Subcutaneous adipose tissue (tissue), 4 donors: Measurements from ENCODE around the gene TNP2. TPM values are rescaled to one million over a fixed set of nuclear protein-coding genes. Genes with fewer than 3 reads are reported as not detected.

ENCODE experiments used
- total RNA-seq, 4 donors: library from RNA; depleted of rRNA; stranded (reverse); fragments of >200 nt; gene quantifications; one replicate each; pipeline ENCODE4 v1.1.0, GENCODE V29; 2016
- TF ChIP-seq, protein P1 (sequence below): fragments of 450-650 bp; IDR thresholded peaks from one replicate; pipeline ENCODE4 v1.5.1; 2016; ENCODE audit warnings: low read depth, mild to moderate bottlenecking, control low read depth, antibody characterized with exemption, moderate library complexity

The TNP2 gene
- total RNA-seq, 4 donors from 2014 or later, result not detected

DNA sequence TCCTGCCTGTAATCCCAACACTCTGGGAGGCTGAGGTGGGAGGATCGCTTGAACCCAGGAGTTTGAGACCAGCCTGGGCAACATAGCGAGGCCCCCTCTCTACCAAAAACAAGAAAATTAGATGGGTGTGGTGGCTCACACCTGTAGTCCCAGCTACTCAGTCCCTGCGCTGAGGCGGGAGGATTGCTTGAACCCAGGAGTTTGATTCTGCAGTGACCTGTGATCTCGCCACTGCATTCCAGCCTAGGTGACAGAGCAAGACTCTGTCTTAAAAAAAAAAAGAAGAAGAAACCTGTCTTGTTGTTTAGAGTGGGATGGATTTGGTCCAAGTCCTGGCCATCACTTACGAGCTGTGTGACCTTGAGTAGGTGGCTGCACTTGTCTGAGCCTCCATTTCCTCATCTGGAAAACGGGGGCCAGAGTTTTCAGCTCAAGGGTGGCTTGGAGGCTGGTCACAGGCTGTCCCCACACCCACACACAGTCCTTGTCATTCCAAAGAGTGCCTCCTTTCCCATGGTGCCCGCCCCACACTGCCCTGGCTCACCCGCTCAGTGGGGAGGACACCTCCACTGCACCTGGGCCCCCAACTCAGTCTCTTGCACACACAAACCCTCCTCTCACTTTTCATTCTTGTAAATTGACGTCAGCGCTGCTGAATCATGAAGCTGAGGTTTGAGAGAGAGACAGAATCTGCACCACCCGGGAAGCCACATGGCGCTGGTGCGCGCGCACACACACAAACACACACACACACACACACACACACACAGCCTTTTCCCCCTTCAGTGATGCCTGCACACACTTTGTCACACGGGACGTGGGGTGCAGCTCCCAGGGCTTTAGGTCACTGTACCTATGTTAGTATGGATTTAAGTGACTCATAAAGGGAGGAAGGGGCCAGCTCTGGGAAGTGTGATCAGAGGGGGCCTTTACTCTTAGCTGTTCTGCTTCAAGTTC lies 17.3 kb downstream of the TNP2 start:
- TF ChIP-seq, protein P1, sequence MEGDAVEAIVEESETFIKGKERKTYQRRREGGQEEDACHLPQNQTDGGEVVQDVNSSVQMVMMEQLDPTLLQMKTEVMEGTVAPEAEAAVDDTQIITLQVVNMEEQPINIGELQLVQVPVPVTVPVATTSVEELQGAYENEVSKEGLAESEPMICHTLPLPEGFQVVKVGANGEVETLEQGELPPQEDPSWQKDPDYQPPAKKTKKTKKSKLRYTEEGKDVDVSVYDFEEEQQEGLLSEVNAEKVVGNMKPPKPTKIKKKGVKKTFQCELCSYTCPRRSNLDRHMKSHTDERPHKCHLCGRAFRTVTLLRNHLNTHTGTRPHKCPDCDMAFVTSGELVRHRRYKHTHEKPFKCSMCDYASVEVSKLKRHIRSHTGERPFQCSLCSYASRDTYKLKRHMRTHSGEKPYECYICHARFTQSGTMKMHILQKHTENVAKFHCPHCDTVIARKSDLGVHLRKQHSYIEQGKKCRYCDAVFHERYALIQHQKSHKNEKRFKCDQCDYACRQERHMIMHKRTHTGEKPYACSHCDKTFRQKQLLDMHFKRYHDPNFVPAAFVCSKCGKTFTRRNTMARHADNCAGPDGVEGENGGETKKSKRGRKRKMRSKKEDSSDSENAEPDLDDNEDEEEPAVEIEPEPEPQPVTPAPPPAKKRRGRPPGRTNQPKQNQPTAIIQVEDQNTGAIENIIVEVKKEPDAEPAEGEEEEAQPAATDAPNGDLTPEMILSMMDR, result no peak

DNA sequence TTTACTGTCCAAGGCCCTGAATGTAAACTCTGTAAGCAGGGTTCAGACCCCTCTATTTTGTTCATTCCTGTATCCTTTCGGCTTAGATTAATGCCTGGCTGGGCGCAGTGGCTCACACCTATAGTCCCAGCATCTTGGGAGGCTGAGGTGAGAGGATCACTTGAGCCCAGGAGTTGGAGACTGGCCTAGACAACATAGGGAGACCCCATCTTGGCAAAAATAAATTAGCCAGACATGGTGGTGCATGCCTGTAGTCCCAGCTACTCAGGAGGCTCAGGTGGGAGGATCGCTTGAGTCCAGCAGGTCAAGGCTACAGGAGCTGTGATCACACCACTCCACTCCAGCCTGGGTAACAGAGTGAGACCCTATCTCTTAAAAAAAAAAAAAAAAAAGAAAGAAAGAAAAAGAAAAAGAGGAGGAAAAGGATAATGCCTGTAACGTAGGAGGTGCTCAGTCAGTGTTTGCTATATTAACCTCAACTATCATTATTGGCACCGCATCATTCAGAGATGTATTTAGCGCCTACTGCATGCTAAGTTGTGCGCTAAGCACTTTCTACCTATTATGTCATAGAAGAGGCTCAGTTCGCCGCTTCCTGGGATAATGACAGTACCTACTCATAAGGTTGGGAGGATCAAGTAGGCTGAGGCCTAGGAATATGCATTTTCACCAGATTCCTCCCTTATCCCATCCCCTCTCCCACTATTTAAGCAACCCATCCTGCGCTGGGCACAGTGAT lies 18.2 kb downstream of the TNP2 start:
- TF ChIP-seq, protein P1, result no peak

DNA sequence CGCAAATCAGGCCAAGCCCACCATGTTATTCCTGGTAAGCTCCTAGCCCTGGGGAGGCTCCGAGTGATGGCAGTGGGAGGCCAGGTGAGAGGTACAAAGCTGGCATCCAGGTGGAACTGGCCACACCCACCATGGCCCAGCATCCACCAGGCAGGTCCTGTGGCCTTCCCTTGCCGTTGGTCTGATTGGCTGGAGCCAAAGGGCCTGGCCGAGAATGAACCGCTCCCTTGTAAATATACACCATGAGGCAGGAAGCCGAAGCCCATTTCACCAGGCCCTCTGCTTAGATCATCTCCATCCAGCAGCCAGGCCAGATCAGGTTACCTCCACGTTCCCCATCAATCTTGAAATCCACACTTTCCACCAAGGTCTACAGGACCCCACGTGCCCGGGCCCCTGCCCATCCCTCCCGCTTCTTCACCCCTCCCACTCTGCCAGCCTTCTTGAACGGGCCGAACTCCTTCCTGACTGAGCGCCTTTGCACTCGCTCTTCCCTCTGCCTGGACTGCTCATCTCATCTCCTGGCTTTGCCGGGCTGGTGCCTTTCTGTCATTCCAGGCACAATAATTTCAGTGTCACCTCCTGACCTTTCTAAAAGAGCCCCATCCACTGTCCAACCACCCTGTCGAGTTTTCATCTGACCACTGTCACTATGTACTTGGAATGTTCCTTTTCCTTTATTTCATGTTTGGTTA lies 18.9 kb downstream of the TNP2 start:
- TF ChIP-seq, protein P1, result no peak

DNA sequence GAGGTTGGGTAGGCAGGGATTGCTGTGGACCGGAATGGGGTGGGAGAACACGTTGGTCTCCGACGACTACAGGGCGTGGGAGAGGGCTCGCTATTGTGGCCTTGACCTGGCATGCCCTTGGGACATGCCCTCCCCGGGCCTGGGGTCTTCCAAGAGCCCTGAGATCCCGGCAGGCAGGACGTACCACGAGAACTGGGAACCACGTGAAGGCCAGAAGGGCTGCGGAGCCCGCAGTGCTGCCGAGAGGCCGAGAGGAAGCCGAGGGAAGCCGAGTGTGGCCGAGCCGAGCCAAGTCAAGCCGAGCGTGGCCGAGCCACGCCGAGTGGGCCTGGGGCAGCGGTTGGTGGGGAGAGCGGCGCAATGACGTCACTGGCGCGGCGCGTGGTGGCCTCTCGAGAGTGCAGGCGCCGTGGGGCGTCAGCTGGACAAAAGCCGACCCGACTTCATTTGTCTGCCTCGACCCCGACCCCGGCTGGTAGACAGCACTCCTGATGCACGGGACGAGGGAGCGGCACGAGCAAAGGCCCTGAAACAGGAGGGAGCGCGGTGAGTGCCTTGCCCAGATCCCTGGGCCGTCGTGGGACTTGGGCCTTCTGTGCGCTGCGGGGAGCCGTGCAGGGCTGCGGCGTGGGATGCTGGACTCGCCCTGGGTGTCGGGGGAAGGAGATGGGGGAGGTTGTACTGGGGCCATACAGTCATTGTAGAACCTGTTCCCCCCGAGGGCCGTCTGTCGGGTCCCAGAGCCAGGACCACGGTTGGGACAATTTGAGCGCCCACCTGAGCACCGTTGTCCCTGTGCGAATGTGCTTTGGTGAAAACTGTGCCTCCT lies 19.7 kb downstream of the TNP2 start:
- TF ChIP-seq, protein P1, result no peak

DNA sequence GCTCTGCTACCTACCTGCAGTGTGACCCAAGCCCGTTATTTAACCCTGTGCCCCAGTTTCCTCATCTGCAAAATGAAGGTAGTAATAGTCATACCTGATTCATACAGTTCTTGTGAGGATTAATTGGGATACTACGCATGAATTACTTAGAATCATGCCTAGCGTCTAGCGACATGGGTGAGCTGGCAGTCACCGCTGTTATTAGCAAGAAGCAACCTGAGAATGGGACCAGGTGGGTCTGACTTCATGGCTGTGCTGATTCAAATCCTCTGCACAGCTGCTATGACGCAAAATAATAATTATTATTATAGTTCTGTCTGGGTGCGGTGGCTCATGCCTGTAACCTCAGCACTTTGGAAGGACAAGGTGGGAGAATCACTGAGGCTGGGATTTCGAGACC lies 21.0 kb downstream of the TNP2 start:
- TF ChIP-seq, protein P1, result no peak

DNA sequence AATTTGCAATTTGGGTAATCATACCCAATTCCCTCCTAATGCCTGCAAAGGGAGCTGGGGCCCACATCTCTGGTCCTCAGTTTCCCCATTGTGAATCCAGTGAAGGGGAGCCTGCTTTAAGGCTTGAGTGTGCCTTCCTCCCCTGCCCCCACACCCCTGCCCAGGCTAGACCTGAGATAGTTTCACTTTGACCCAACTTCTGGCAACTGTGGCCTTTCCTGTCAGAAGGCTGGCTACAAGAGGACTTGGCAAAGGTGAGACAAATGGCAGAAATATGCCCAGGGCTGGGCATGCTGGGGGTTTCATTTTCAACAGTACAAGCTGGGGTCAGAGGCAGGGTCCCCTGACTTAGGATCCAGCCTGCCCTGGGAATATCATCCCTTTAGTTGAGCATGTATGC lies 23.1 kb downstream of the TNP2 start:
- TF ChIP-seq, protein P1, result no peak
